NK-92 treated with Interleukin-12 subunit alpha and Interleukin-12 subunit beta, amount 100 ng/mL, for 24 hours (cell line): ENCODE data around the gene WDR7.

ENCODE experiments used
- DNase-seq: peaks from one replicate; lab custom pipeline; 2025; lab: John Stamatoyannopoulos, UW

The WDR7 gene

GRCh38 chr18:56722518-56722917, 71.4 kb downstream of the WDR7 start:
- DNase-seq: no peak

- DNase-seq: no peak
Observed at GRCh38 chr18:56723068-56723467, 71.9 kb downstream of the WDR7 start.

- no peak for DNase-seq
Observed at GRCh38 chr18:56723706-56724105, 72.5 kb downstream of the WDR7 start.

- DNase-seq: no peak
Observed at GRCh38 chr18:56726906-56727305, 75.7 kb downstream of the WDR7 start.

GRCh38 chr18:56727399-56727798, 76.2 kb downstream of the WDR7 start:
- DNase-seq: no peak

GRCh38 chr18:56728741-56729140, 77.6 kb downstream of the WDR7 start:
- DNase-seq: no peak

- no peak for DNase-seq
Observed at GRCh38 chr18:56738184-56738583, 87.0 kb downstream of the WDR7 start.

- DNase-seq: no peak
Observed at GRCh38 chr18:56739731-56740130, 88.6 kb downstream of the WDR7 start.

- no peak for DNase-seq
Observed at GRCh38 chr18:56740645-56741044, 89.5 kb downstream of the WDR7 start.

GRCh38 chr18:56741685-56742084, 90.5 kb downstream of the WDR7 start:
- no peak for DNase-seq

GRCh38 chr18:56743115-56743514, 92.0 kb downstream of the WDR7 start:
- no peak for DNase-seq

- no peak for DNase-seq
Observed at GRCh38 chr18:56747032-56747658, 96.0 kb downstream of the WDR7 start.

- no peak for DNase-seq
Observed at GRCh38 chr18:56747857-56748256, 96.7 kb downstream of the WDR7 start.

- no peak for DNase-seq
Observed at GRCh38 chr18:56748698-56749268, 97.6 kb downstream of the WDR7 start.

GRCh38 chr18:56756966-56757365, 105.8 kb downstream of the WDR7 start:
- no peak for DNase-seq

GRCh38 chr18:56770097-56770496, 118.9 kb downstream of the WDR7 start:
- DNase-seq: no peak

GRCh38 chr18:56770873-56771272, 119.7 kb downstream of the WDR7 start:
- no peak for DNase-seq

- DNase-seq: no peak
Observed at GRCh38 chr18:56775701-56776100, 124.5 kb downstream of the WDR7 start.

- no peak for DNase-seq
Observed at GRCh38 chr18:56787390-56787789, 136.2 kb downstream of the WDR7 start.

GRCh38 chr18:56789004-56789888, 138.1 kb downstream of the WDR7 start:
- DNase-seq: no peak

GRCh38 chr18:56789889-56790180, 138.7 kb downstream of the WDR7 start:
- no peak for DNase-seq

- DNase-seq: no peak
Observed at GRCh38 chr18:56795381-56795780, 144.2 kb downstream of the WDR7 start.

- no peak for DNase-seq
Observed at GRCh38 chr18:56799756-56800155, 148.6 kb downstream of the WDR7 start.
